H9 (cell line): ENCODE measurements around the gene SCAF4. TPM values are rescaled to one million over a fixed set of nuclear protein-coding genes. Genes with fewer than 3 reads are reported as not detected.

Source experiments
- DNase-seq: peaks from one replicate; pipeline ENCODE4 v3.0.0-alpha.2; 2017
- H2AFZ ChIP-seq: one replicate; pipeline ENCODE4 v1.6.1; 2013; ENCODE audit warnings: mild to moderate bottlenecking, low read length, control low read depth, moderate library complexity
- H2AK5ac ChIP-seq: 2 replicates; pipeline ENCODE4 v1.6.1; 2013; ENCODE audit warnings: low read length, control low read depth, mixed read lengths; ENCODE audit not compliant: insufficient read length
- H2BK120ac ChIP-seq: one replicate; pipeline ENCODE4 v1.6.1; 2013; ENCODE audit warnings: low read depth, mild to moderate bottlenecking, low read length, control low read depth, inconsistent platforms; ENCODE audit not compliant: poor library complexity, severe bottlenecking
- H2BK12ac ChIP-seq: 2 replicates; pipeline ENCODE4 v1.6.1; 2013; ENCODE audit warnings: low read length, control low read depth, mixed read lengths, low read depth; ENCODE audit not compliant: insufficient read length
- H2BK15ac ChIP-seq: 2 replicates; pipeline ENCODE4 v1.6.1; 2013; ENCODE audit warnings: low read depth, low read length, control low read depth
- H2BK20ac ChIP-seq: one replicate; pipeline ENCODE4 v1.6.1; 2013; ENCODE audit warnings: low read depth, mild to moderate bottlenecking, low read length, control low read depth, inconsistent platforms; ENCODE audit not compliant: poor library complexity, severe bottlenecking
- H2BK5ac ChIP-seq: 2 replicates; pipeline ENCODE4 v1.6.1; 2013; ENCODE audit warnings: low read length, control low read depth, mixed read lengths; ENCODE audit not compliant: insufficient read length
- H3K14ac ChIP-seq: 2 replicates; pipeline ENCODE4 v1.6.1; 2013; ENCODE audit warnings: low read length, control low read depth; ENCODE audit not compliant: insufficient read depth
- H3K18ac ChIP-seq: 2 replicates; pipeline ENCODE4 v1.6.1; 2013; ENCODE audit warnings: low read depth, mild to moderate bottlenecking, mixed read lengths, low read length, control low read depth; ENCODE audit not compliant: insufficient read length
- H3K23ac ChIP-seq: 2 replicates; pipeline ENCODE4 v1.6.1; 2013; ENCODE audit warnings: low read length, control low read depth, mixed read lengths, low read depth; ENCODE audit not compliant: insufficient read length
- H3K23me2 ChIP-seq: 2 replicates; pipeline ENCODE4 v1.6.1; 2013; ENCODE audit warnings: low read depth, mild to moderate bottlenecking, mixed read lengths, low read length, control low read depth; ENCODE audit not compliant: insufficient read length, poor library complexity, severe bottlenecking
- H3K27ac ChIP-seq: 2 replicates; pipeline ENCODE4 v1.5.1; 2013; ENCODE audit warnings: low read length, control low read depth, mixed read lengths, low read depth; ENCODE audit not compliant: insufficient read length
- H3K27me3 ChIP-seq: 2 replicates; pipeline ENCODE4 v1.6.1; 2013; ENCODE audit warnings: low read length, control low read depth, inconsistent platforms; ENCODE audit not compliant: insufficient read depth
- H3K4ac ChIP-seq: 2 replicates; pipeline ENCODE4 v1.6.1; 2013; ENCODE audit warnings: low read depth, mild to moderate bottlenecking, control low read depth, inconsistent platforms, low read length, moderate library complexity
- H3K4me1 ChIP-seq: 2 replicates; pipeline ENCODE4 v1.6.1; 2013; ENCODE audit warnings: low read length, control low read depth, inconsistent platforms; ENCODE audit not compliant: insufficient read depth
- H3K4me2 ChIP-seq: 2 replicates; pipeline ENCODE4 v1.6.1; 2013; ENCODE audit warnings: low read length, control low read depth, mixed read lengths; ENCODE audit not compliant: insufficient read length, insufficient read depth
- H3K56ac ChIP-seq: 2 replicates; pipeline ENCODE4 v1.6.1; 2013; ENCODE audit warnings: low read depth, mild to moderate bottlenecking, mixed read lengths, low read length, control low read depth; ENCODE audit not compliant: insufficient read length
- H3K79me1 ChIP-seq: 2 replicates; pipeline ENCODE4 v1.6.1; 2013; ENCODE audit warnings: low read depth, mild to moderate bottlenecking, moderate library complexity, low read length, control low read depth, inconsistent platforms; ENCODE audit not compliant: insufficient read depth, poor library complexity, severe bottlenecking
- H3K79me2 ChIP-seq: 2 replicates; pipeline ENCODE4 v1.6.1; 2013; ENCODE audit warnings: low read length, control low read depth, inconsistent platforms; ENCODE audit not compliant: insufficient read depth
- H3K9ac ChIP-seq: 2 replicates; pipeline ENCODE4 v1.6.1; 2013; ENCODE audit warnings: low read length, control low read depth, mixed read lengths; ENCODE audit not compliant: insufficient read length; ENCODE audit errors: extremely low read depth
- H3K9me3 ChIP-seq: one replicate; pipeline ENCODE4 v1.6.1; 2013; ENCODE audit warnings: low read depth, low read length, inconsistent platforms; ENCODE audit not compliant: control insufficient read depth
- H3T11ph ChIP-seq: one replicate; pipeline ENCODE4 v1.6.1; 2013; ENCODE audit warnings: mild to moderate bottlenecking, low read length, control low read depth, inconsistent platforms
- H4K20me1 ChIP-seq: one replicate; pipeline ENCODE4 v1.6.1; 2013; ENCODE audit not compliant: control insufficient read depth, insufficient read length, insufficient read depth
- H4K5ac ChIP-seq: 2 replicates; pipeline ENCODE4 v1.6.1; 2013; ENCODE audit warnings: low read depth, mild to moderate bottlenecking, mixed read lengths, low read length, control low read depth; ENCODE audit not compliant: insufficient read length
- H4K8ac ChIP-seq: replicated peaks from 2 replicates; pipeline ENCODE4 v1.6.1; 2013; ENCODE audit warnings: low read length, control low read depth, mixed read lengths, low read depth; ENCODE audit not compliant: insufficient read length
- H4K91ac ChIP-seq: 2 replicates; pipeline ENCODE4 v1.6.1; 2013; ENCODE audit warnings: low read depth, mild to moderate bottlenecking, moderate library complexity, mixed read lengths, low read length, control low read depth; ENCODE audit not compliant: insufficient read length
- H3K27ac Mint-ChIP-seq, 3 experiments: 2 replicates in 2 of 3; 3 replicates in 1 of 3; pipeline ENCODE4 v1.8.0; 2020 to 2021; ENCODE audit warnings: mixed read lengths in 3 of 3, mild to moderate bottlenecking in 1 of 3, moderate library complexity in 1 of 3
- H3K27me3 Mint-ChIP-seq: 2 replicates; pipeline ENCODE4 v1.8.0; 2021; ENCODE audit warnings: low read depth, mild to moderate bottlenecking, moderate library complexity, mixed read lengths
- H3K36me3 Mint-ChIP-seq, 3 experiments: 2 replicates in 2 of 3; 3 replicates in 1 of 3; pipeline ENCODE4 v1.8.0; 2020 to 2021; ENCODE audit warnings: low read depth in 3 of 3, mixed read lengths in 3 of 3; ENCODE audit not compliant: insufficient read depth in 1 of 3
- H3K4me1 Mint-ChIP-seq, 2 experiments: 2 replicates each; pipeline ENCODE4 v1.8.0; 2020; ENCODE audit warnings: mixed read lengths in 2 of 2
- H3K4me3 Mint-ChIP-seq, 2 experiments: 2 replicates in 1 of 2; 3 replicates in 1 of 2; pipeline ENCODE4 v1.8.0; 2020 to 2021; ENCODE audit warnings: mild to moderate bottlenecking in 2 of 2, mixed read lengths in 2 of 2, moderate library complexity in 1 of 2
- H3K9me3 Mint-ChIP-seq, 2 experiments: 2 replicates in 1 of 2; 3 replicates in 1 of 2; pipeline ENCODE4 v1.8.0; 2020; ENCODE audit warnings: mild to moderate bottlenecking in 2 of 2, mixed read lengths in 2 of 2, moderate library complexity in 1 of 2
- WGBS: extraction: QIAGEN DNeasy Blood & Tissue Kit; methylation state at CpG from one replicate; pipeline ENCODE4 v1.1.7; 2013; ENCODE audit warnings: missing lambda C conversion rate, low lambda C conversion rate, mixed read lengths; ENCODE audit not compliant: insufficient read length; ENCODE audit errors: extremely low coverage; 5-methylcytosine and 5-hydroxymethylcytosine counted together
- total RNA-seq: library from RNA; stranded (reverse); gene quantifications from 2 replicates; pipeline ENCODE4 v1.2.1, GENCODE V29; 2021
- TF ChIP-seq, protein P1 (sequence below): fragments of 200-600 bp; sonication (generic); conservative IDR thresholded peaks from 3 replicates; pipeline ENCODE4 v1.8.0; 2021; ENCODE audit warnings: antibody characterized with exemption, mild to moderate bottlenecking

Gene SCAF4
- total RNA-seq, 1 experiment from 2014 or later, result 76.8 TPM

DNA sequence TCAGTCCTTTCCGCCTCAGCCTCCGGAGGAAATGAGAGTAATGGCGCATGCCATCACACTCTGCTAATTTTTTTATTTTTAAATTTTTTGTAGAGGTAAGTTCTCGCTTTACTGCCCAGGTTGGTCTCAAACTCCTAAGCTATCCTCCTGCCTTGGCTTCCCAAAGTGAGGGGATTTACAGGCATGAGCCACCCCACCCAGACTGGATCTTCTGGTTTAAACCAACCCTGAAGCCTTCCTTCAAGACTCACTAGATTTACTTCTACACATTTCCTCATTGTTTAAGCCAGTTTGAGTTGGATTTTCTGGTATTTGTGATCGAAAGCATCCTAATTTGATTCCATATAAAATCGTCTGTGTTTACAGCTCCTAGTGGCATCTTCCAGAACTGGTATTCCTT is 23.1 kb upstream of the SCAF4 start:
- Histone ChIP-seq H2BK15ac (no peak overlapping the region), H3K27ac (no peak overlapping the region), H4K91ac (no peak overlapping the region), H4K8ac (no peak overlapping the region), H2BK20ac (no peak overlapping the region), H3K9me3 (no peaks in the 10 kb centered on the region), H2BK120ac (no peak overlapping the region), H2AFZ (no peak overlapping the region), H3K9ac (no peak overlapping the region), H4K20me1 (no peaks in the 10 kb centered on the region), H3K14ac (no peak overlapping the region), H3K23me2 (no peaks in the 10 kb centered on the region), H3K23ac (no peak overlapping the region), H3K79me2 (no peaks in the 10 kb centered on the region), H3K27me3 (no peaks in the 10 kb centered on the region), H4K5ac (no peak overlapping the region), H3K4me1 (peaks cover 12% of the 10 kb centered on the region), H3K4me2 (no peak overlapping the region), H2BK5ac (no peak overlapping the region), H3K79me1 (no peaks in the 10 kb centered on the region), H2BK12ac (no peak overlapping the region), H3K18ac (no peak overlapping the region), H3K56ac (no peak overlapping the region), H3T11ph (no peak overlapping the region), H3K4ac (no peak overlapping the region), H2AK5ac (no peak overlapping the region)
- Mint-ChIP-seq H3K27me3 (no peaks in the 10 kb centered on the region; the same call in 1 of the 2 replicates), H3K36me3 (no peaks in the 10 kb centered on the region), H3K4me3 (no peak overlapping the region), H3K4me1 (peaks cover 18 to 26% of the 10 kb centered on the region in 2 experiments), H3K27ac (no peak overlapping the region), H3K9me3 (no peaks in the 10 kb centered on the region)
- no peak for DNase-seq
- TF ChIP-seq, protein P1, sequence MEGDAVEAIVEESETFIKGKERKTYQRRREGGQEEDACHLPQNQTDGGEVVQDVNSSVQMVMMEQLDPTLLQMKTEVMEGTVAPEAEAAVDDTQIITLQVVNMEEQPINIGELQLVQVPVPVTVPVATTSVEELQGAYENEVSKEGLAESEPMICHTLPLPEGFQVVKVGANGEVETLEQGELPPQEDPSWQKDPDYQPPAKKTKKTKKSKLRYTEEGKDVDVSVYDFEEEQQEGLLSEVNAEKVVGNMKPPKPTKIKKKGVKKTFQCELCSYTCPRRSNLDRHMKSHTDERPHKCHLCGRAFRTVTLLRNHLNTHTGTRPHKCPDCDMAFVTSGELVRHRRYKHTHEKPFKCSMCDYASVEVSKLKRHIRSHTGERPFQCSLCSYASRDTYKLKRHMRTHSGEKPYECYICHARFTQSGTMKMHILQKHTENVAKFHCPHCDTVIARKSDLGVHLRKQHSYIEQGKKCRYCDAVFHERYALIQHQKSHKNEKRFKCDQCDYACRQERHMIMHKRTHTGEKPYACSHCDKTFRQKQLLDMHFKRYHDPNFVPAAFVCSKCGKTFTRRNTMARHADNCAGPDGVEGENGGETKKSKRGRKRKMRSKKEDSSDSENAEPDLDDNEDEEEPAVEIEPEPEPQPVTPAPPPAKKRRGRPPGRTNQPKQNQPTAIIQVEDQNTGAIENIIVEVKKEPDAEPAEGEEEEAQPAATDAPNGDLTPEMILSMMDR, result no peak
- WGBS, result no CpG with 5 or more reads among the region's 6 CpGs
